K562 (cell line): ENCODE data around the gene NOP10.

Source experiments
- EHMT2 ChIP-seq: fragments of 450-650 bp; IDR thresholded peaks from 2 replicates; pipeline ENCODE4 v1.6.1; 2018; ENCODE audit warnings: antibody characterized with exemption
- EWSR1 ChIP-seq: fragments of 450-650 bp; IDR thresholded peaks from 2 replicates; pipeline ENCODE4 v1.6.1; 2018; ENCODE audit warnings: borderline replicate concordance, mild to moderate bottlenecking, low read depth, moderate library complexity; ENCODE audit not compliant: partially characterized antibody
- ZKSCAN1 ChIP-seq: fragments of 150-350 bp; IDR thresholded peaks from 2 replicates; pipeline ENCODE4 v1.6.1; 2016; ENCODE audit warnings: low read depth, low read length

- no peak for TF ChIP-seq EHMT2
- no peak for TF ChIP-seq ZKSCAN1
- no peak for TF ChIP-seq EWSR1
Measured at GRCh38 chr15:34329006-34329405, 13.9 kb downstream of the NOP10 start.
